VCaP (cell line): Measurements from ENCODE around the gene CERS6.
"Not testable (repeated sequence)": the region's sequence is repeated elsewhere in the genome, so short reads cannot be mapped to it uniquely, and the experiment has no call there.

ENCODE experiments used
- H3K27ac ChIP-seq: fragments of 450-650 bp; 2 replicates; pipeline ENCODE4 v1.5.1; 2017
- TF ChIP-seq, protein P1 (sequence below): fragments of 450-650 bp; conservative IDR thresholded peaks from 2 replicates; pipeline ENCODE4 v1.5.1; 2017; ENCODE audit warnings: mild to moderate bottlenecking, moderate library complexity

CERS6 gene

DNA sequence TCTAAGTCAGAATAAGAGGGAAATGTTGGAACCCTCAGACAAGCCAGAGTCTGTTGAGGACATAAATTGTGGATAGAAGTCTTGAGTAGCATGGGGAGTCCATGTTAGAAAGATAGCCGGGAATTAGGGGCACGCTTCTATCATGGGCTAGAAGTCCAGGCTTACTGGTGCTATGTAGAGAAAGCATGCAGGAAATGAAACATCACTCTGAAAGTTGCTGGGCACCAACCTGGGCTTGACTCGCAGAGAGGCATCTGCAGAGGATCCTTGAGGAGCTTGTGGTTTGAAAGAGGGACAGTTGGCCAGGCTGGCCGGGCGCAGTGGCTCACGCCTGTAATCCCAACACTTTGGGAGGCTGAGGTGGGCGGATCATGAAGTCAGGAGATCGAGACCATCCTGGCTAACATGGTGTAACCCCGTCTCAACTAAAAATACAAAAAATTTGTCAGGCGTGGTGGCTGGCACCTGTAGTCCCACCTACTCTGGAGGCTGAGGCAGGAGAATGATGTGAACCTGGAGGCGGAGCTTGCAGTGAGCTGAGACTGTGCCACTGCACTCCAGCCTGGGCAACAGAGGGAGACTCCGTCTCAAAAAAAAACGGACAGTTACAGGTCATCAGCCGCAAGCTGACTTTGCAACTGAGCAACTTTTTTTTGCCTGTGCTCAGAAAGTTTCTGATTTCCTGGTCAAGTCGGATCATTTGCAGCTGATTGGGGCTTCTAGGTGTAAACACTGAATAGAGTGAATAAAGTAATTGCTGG lies 24.9 kb downstream of the CERS6 start:
- H3K27ac ChIP-seq = no peak overlapping the region
- TF ChIP-seq, protein P1, sequence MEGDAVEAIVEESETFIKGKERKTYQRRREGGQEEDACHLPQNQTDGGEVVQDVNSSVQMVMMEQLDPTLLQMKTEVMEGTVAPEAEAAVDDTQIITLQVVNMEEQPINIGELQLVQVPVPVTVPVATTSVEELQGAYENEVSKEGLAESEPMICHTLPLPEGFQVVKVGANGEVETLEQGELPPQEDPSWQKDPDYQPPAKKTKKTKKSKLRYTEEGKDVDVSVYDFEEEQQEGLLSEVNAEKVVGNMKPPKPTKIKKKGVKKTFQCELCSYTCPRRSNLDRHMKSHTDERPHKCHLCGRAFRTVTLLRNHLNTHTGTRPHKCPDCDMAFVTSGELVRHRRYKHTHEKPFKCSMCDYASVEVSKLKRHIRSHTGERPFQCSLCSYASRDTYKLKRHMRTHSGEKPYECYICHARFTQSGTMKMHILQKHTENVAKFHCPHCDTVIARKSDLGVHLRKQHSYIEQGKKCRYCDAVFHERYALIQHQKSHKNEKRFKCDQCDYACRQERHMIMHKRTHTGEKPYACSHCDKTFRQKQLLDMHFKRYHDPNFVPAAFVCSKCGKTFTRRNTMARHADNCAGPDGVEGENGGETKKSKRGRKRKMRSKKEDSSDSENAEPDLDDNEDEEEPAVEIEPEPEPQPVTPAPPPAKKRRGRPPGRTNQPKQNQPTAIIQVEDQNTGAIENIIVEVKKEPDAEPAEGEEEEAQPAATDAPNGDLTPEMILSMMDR = no peak

DNA sequence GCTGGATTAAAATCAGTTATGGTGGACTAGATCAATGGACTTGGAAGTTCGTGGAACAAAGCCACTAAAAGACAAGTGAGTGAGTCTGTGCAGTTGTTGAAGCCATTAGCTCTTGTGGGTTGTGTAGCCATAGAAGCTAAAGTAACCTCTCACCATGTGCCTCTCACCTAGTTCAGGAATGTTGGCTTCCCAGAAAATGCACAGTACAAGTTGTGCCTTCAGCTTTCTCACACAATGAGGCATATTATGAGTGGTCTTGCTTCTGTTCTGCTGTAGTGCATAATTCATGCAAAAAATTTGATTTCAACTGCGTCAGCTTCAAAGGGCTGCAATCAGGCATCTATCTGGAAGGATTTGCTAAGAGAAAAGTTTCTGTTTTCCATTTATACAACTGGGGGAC lies 26.2 kb downstream of the CERS6 start:
- H3K27ac ChIP-seq = no peak overlapping the region
- TF ChIP-seq, protein P1 = no peak

DNA sequence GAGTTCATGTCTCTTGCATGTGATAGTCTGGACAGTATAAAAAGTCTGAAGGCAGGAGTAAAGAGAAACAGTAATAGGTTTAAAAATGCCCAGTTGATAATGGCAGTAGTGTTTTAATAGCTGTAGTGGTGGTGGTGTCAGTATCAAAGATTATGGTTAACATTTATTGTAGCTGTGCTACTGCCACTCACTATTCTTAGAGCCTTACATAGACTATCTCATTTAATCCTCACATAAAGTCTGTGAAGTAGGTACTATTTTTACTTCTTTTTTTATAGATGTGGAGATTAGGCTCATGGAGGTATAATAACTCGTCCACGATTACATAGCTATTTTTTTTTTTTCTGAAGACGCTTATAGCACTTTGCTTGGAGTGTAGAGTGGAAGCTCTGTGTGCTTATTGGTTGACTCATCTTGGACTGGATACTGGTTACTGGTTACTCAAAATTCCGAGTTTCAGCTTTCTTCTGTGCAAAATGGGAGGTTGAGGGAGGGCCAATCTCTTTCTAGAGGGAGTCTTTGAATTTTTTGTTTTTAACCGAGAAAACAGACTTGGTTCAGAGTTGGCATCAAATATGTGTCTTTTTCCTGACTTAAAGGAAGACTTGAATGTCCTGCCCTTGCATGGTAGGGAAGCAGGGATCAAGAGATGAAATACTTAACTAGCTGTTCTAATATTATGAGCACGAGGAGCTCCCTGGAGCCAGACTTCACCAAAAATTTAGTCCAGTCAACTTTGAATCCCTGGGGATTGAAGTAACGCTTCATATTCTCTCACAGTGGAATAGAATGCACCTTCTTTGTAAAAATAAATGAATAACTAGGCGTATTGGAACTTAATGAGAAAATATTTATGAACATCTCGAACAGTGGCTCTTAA lies 27.1 kb downstream of the CERS6 start:
- TF ChIP-seq, protein P1 = no peak
- no peak overlapping the region for H3K27ac ChIP-seq

DNA sequence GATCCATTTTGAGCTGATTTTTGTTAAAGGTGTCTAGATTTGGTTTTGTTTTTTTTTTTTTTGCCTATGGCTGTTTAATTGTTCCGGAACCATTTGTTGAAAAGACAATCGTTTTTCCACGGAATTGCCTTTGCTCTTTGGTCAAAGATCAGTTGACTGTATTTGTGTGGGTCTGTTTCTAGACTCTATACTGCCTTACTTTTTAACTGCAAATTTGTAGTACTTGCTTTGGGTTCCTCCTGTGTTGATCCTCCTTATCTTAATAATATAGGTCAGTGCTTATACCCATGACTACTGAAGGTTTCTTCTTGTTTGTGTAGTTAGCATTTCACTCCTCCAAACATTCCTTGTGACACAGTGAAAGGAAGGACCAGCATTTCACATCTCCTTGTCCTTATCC lies 30.4 kb downstream of the CERS6 start:
- no peak overlapping the region for H3K27ac ChIP-seq
- TF ChIP-seq, protein P1 = no peak

DNA sequence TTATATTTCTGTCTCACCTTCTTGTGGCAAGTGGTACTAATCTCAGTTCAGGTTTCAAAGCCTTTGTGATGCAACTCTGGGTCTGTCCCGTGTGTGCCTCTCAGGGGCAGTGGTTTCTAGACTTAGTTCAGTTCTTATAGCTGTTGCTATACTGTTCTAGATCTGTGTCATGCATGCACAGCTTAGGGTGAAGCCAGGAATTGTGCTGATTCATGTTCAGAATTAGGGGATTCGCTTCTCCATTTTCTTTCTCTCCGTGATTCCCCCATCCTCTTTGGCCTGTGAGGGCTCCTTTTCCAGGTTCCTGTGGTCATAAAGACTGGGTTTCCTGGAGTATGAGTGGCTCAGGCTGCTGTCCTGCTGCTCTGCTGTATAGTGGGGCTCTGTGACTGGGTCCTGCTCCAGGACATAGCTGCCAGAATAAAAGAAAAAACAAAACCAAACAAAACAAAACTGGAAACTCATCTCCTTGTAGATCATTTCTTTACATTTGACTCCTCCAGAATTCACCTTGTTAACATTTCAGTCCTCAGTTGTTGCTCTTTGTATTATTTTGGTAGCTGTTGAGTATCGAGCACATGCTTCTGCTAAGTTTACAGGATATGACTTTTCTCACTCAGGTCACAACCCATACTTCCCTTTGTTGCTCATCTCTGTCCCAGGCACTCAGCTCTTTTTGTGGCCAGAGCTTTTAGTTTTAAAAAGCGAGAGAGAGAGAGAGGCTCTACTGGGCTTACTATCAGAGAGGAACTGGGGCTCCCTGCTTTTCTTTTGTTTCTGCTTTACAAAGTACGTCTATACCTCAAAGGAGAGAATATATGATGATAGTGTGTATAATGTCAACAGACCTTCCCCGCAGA lies 34.2 kb downstream of the CERS6 start:
- no peak overlapping the region for H3K27ac ChIP-seq
- TF ChIP-seq, protein P1 = no peak

DNA sequence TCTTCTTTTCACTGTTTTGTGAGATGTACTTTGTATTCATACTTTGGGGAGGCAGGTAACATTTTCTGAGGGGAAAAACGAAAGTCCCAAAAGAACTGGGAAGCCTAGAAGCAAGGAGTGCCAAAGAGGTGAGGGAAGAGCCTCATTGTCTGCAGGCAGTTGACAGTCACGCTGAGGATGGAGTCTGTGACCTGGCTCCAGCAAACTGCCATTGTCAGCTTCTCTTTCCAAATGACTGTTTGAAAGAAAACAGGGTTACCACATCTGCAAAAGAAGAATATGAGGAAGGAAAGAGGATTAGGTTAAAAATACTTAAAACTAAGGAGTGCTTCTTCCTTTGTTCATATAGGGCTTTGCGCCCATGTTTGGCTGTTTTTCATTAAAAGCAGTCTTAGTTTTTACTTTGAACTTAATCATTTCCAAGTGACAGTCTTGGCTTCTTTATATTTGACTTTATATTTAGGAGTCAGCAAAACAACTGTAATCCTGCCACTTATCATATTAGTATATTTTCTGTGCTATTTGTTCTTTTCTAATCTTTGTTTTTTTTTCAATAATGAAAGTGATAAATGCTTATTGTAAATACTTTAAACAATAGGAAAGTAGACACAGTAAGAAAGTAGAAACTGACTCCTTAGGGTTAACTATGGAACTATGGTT lies 35.0 kb downstream of the CERS6 start:
- no peak overlapping the region for H3K27ac ChIP-seq
- TF ChIP-seq, protein P1 = no peak

DNA sequence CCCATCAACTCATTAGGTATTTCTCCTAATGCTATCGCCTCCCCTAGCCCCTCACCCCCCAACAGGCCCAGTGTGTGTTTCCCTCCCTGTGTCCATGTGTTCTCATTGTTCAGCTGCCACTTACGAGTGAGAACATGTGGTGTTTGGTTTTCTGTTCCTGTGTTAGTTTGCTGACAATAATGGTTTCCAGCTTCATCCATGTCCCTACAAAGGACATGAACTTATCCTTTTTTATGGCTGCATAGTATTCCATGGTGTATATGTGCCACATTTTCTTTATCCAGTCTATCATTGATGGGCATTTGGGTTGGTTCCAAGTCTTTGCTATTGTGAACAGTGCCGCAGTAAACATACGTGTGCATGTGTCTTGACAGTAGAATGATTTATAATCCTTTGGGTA lies 35.7 kb downstream of the CERS6 start:
- not testable (repeated sequence) for H3K27ac ChIP-seq

DNA sequence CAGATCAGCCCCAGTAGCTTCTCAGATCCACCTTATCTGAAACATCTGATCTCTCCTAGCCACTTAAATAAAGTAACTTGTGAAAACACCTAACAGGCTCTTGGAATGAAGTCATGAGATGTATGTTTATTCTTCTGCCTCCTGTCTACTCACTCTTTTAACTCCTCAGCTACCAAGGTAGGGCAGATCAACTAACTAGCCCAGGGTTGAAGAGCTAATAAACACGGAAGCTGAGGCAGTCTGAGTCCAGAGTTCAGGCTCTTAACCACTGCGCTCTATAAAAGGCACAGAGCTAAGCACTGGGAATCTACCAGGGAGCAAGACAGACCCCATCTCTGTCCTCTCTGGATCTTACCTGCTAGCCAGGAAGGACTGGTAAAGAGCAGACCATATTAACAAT lies 37.1 kb downstream of the CERS6 start:
- H3K27ac ChIP-seq = not testable (repeated sequence)
